Loucy (cell line): ENCODE results near the gene TUBB2B.

Experiments
- H2AFZ ChIP-seq: fragments of 200-600 bp; sonication (generic); 2 replicates; pipeline ENCODE4 v1.6.0; 2016; ENCODE audit warnings: antibody characterized with exemption, mild to moderate bottlenecking, low read length, moderate library complexity
- H3F3A ChIP-seq: fragments of 200-600 bp; 2 replicates; pipeline ENCODE4 v1.6.0; 2016; ENCODE audit warnings: antibody characterized with exemption, low read depth, mild to moderate bottlenecking
- H3K27me3 ChIP-seq: fragments of 200-600 bp; sonication (generic); 2 replicates; pipeline ENCODE4 v1.6.1; 2014; ENCODE audit warnings: low read length, mild to moderate bottlenecking; ENCODE audit not compliant: insufficient read depth, poor library complexity, severe bottlenecking
- H3K36me3 ChIP-seq: fragments of 200-600 bp; sonication (generic); 2 replicates; pipeline ENCODE4 v1.6.1; 2016; ENCODE audit warnings: low read length; ENCODE audit not compliant: insufficient read depth
- H3K4me1 ChIP-seq: fragments of 200-600 bp; sonication (generic); 2 replicates; pipeline ENCODE4 v1.5.1; 2014; ENCODE audit warnings: low read length, mild to moderate bottlenecking; ENCODE audit not compliant: insufficient read depth, poor library complexity, severe bottlenecking
- H3K4me2 ChIP-seq: fragments of 200-600 bp; sonication (generic); 2 replicates; pipeline ENCODE4 v1.6.0; 2014; ENCODE audit warnings: antibody characterized with exemption, low read length, low read depth, mild to moderate bottlenecking; ENCODE audit not compliant: poor library complexity, severe bottlenecking
- H3K4me3 ChIP-seq: fragments of 200-600 bp; sonication (generic); 2 replicates; pipeline ENCODE4 v1.5.1; 2014; ENCODE audit warnings: low read length, mild to moderate bottlenecking, mixed read lengths; ENCODE audit not compliant: poor library complexity, severe bottlenecking
- H3K79me2 ChIP-seq: fragments of 200-600 bp; sonication (generic); 2 replicates; pipeline ENCODE4 v1.6.1; 2014; ENCODE audit warnings: low read length; ENCODE audit not compliant: insufficient read depth
- H3K9ac ChIP-seq: fragments of 200-600 bp; sonication (generic); 2 replicates; pipeline ENCODE4 v1.6.0; 2014; ENCODE audit warnings: mild to moderate bottlenecking, low read depth, low read length, moderate library complexity; ENCODE audit not compliant: poor library complexity, severe bottlenecking
- H3K9me2 ChIP-seq: fragments of 200-600 bp; sonication (generic); replicated peaks from 2 replicates; pipeline ENCODE4 v1.6.1; 2016; ENCODE audit warnings: low read depth, low read length, mixed read lengths
- H3K9me3 ChIP-seq: fragments of 200-600 bp; sonication (generic); 2 replicates; pipeline ENCODE4 v1.6.1; 2014; ENCODE audit warnings: mild to moderate bottlenecking, antibody characterized with exemption, low read length, low read depth; ENCODE audit not compliant: insufficient read depth
- H4K20me1 ChIP-seq: fragments of 200-600 bp; sonication (generic); 2 replicates; pipeline ENCODE4 v1.6.0; 2014; ENCODE audit warnings: antibody characterized with exemption, low read length, mild to moderate bottlenecking; ENCODE audit not compliant: insufficient read depth, poor library complexity, severe bottlenecking
- EZH2phosphoT487 ChIP-seq: fragments of 200-600 bp; IDR thresholded peaks from 2 replicates; pipeline ENCODE4 v1.6.1; 2018; ENCODE audit warnings: antibody characterized with exemption, mild to moderate bottlenecking, moderate library complexity, borderline replicate concordance
- TF ChIP-seq, protein P1 (sequence below): fragments of 200-600 bp; sonication (generic); conservative IDR thresholded peaks from 2 replicates; pipeline ENCODE4 v1.5.1; 2014; ENCODE audit warnings: mild to moderate bottlenecking, antibody characterized with exemption, low read length

Gene TUBB2B

DNA sequence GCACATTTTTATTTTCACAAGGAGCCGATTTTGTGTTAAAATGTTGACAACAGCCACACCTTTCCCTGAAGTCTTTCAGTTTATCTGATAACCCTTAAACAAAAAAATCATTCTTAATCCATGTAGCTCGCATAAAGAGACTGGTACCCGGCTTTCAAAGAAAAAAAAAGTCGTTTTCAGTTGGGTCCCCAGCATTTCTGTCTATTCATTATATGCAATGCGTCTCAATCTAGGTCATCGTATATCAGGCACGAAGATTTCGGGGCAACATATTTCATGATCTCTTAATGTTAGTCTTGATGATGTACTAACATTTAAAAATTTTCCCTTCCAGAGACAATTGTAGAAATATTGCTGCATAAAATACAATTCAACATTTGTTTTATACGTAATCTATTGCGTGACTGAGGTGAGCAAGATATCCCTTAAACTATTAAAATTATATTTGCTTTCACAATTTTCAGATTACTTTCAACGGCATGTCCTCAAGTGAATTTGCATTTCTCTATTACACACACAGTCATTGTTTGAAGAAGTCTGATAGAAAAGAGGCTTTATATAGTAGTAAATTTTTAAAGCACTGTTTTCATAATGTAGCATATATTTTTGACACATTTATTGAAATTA lies 2.9 kb upstream of the TUBB2B start:
- Histone ChIP-seq H3K9me3 (no peaks in the 10 kb centered on the region), H3K36me3 (no peaks in the 10 kb centered on the region), H3K4me3 (no peak overlapping the region), H4K20me1 (no peaks in the 10 kb centered on the region), H3K4me2 (no peak overlapping the region), H3F3A (no peaks in the 10 kb centered on the region), H3K27me3 (no peaks in the 10 kb centered on the region), H3K9ac (no peak overlapping the region), H3K79me2 (no peaks in the 10 kb centered on the region), H3K9me2 (no peaks in the 10 kb centered on the region), H2AFZ (no peak overlapping the region), H3K4me1 (peaks cover under 1% of the 10 kb centered on the region)
- no peak for TF ChIP-seq EZH2phosphoT487
- TF ChIP-seq, protein P1, sequence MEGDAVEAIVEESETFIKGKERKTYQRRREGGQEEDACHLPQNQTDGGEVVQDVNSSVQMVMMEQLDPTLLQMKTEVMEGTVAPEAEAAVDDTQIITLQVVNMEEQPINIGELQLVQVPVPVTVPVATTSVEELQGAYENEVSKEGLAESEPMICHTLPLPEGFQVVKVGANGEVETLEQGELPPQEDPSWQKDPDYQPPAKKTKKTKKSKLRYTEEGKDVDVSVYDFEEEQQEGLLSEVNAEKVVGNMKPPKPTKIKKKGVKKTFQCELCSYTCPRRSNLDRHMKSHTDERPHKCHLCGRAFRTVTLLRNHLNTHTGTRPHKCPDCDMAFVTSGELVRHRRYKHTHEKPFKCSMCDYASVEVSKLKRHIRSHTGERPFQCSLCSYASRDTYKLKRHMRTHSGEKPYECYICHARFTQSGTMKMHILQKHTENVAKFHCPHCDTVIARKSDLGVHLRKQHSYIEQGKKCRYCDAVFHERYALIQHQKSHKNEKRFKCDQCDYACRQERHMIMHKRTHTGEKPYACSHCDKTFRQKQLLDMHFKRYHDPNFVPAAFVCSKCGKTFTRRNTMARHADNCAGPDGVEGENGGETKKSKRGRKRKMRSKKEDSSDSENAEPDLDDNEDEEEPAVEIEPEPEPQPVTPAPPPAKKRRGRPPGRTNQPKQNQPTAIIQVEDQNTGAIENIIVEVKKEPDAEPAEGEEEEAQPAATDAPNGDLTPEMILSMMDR, result no peak

DNA sequence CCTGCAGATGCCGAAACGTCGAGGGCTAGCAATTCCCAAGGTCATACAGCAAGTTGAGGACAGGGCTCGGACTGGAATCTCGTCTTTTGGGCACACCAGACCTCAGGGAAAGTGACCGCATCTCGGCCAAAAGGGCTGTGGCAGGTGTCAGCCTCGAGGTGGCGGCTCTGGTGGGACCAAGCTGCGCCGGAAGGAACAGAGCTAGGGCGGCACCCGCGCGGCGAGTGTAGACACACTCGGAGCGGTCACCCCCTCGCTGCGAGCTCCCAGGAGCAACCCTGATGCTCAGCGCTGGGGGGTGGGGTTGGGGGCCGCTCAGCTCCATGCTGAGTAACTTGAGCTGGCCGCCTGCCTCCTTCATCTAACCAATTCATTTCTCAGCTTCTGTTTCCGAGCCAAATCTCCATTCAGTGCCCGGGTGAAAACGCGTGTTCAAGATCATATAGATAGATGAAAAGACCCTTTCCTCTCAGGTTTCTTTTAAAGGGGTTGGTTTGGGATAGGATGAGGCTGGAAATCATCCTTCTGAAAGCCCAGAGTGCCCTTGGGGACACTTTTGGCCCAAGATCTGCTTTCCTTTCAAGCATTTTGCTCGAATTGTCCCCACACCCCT lies 2.2 kb upstream of the TUBB2B start:
- Histone ChIP-seq H4K20me1 (no peaks in the 10 kb centered on the region), H3F3A (no peaks in the 10 kb centered on the region), H3K9ac (no peak overlapping the region), H3K9me2 (no peaks in the 10 kb centered on the region), H3K27me3 (no peaks in the 10 kb centered on the region), H3K4me2 (no peak overlapping the region), H3K4me1 (no peaks in the 10 kb centered on the region), H2AFZ (no peak overlapping the region), H3K79me2 (no peaks in the 10 kb centered on the region), H3K36me3 (no peaks in the 10 kb centered on the region), H3K9me3 (no peaks in the 10 kb centered on the region), H3K4me3 (no peak overlapping the region)
- TF ChIP-seq, protein P1, result no peak
- no peak for TF ChIP-seq EZH2phosphoT487

DNA sequence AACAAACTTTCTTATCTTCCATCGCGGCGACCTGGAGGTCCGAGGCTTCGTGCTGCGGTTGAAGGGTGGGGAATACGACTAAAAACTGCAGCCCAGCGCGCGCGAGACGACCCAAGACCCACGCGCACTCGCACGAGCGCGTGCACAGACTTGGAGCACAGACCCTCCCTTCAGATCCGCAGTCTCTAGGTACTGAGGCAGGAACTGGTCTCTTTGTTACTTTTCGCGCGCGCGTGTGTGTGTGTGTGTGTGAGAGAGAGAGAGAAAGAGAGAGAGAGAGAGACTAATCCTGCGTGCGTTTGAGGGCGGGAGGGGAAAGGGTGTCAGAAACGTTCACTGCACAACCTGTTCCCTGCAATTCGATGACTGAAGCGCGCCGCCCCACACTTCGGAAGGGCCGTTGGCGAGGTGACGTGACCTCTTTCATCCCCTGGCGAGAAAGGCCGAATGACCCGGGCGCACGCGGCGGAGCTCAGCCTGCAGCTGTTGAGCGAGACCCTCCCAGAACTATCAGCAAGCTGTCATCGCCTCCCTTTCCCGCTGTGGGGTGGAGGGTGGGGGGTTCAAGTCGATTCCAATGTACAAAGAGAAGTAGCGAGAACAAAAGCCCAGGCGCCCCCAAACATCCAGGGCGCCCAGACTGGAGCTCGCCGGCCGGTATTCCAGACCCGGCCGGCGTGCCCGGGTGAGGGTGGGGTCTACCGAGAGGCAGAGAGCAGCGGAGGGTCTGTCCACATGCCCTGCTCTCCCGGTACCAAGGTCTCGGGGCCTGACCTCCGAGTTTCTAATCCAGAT lies 1.5 kb upstream of the TUBB2B start:
- no peak for TF ChIP-seq EZH2phosphoT487
- TF ChIP-seq, protein P1, result no peak
- no peaks in the 10 kb centered on the region for H3K27me3 ChIP-seq
- no peaks in the 10 kb centered on the region for H3K79me2 ChIP-seq
- H2AFZ ChIP-seq, result no peak overlapping the region
- H3K4me2 ChIP-seq, result no peak overlapping the region
- no peaks in the 10 kb centered on the region for H3F3A ChIP-seq
- no peaks in the 10 kb centered on the region for H3K9me2 ChIP-seq
- no peaks in the 10 kb centered on the region for H3K36me3 ChIP-seq
- H4K20me1 ChIP-seq, result no peaks in the 10 kb centered on the region
- H3K9ac ChIP-seq, result no peak overlapping the region
- no peaks in the 10 kb centered on the region for H3K9me3 ChIP-seq
- no peak overlapping the region for H3K4me3 ChIP-seq
- H3K4me1 ChIP-seq, result no peaks in the 10 kb centered on the region
